DMS53 (cell line): ENCODE results near the gene SLC41A1.
A peak's percentile ranks its signal among the peaks of the same experiment; 100 is the strongest.

Source experiments
- DNase-seq: peaks from one replicate; lab custom pipeline; 2025; lab: John Stamatoyannopoulos, UW

Gene SLC41A1

GRCh38 chr1:205822397-205822796 lies 9.4 kb upstream of the SLC41A1 start:
- DNase-seq: no peak

GRCh38 chr1:205817988-205818387 lies 5.0 kb upstream of the SLC41A1 start:
- no peak for DNase-seq

GRCh38 chr1:205817364-205817763 lies 4.4 kb upstream of the SLC41A1 start:
- DNase-seq: no peak

GRCh38 chr1:205813755-205814058 lies 709 bp upstream of the SLC41A1 start:
- no peak for DNase-seq

- peak; percentile 60 for DNase-seq
These were observed 624 bp downstream of the SLC41A1 start for GRCh38 chr1:205812271-205812877.

GRCh38 chr1:205811660-205812059 lies 1.3 kb downstream of the SLC41A1 start:
- peak; percentile 25 for DNase-seq

- DNase-seq: peak; percentile 17
These were observed 2.4 kb downstream of the SLC41A1 start for GRCh38 chr1:205810448-205811157.

GRCh38 chr1:205809942-205810345 lies 3.1 kb downstream of the SLC41A1 start:
- DNase-seq: no peak

- no peak for DNase-seq
These were observed 3.5 kb downstream of the SLC41A1 start for GRCh38 chr1:205809469-205809868.

- DNase-seq: no peak
These were observed 7.8 kb downstream of the SLC41A1 start for GRCh38 chr1:205805082-205805711.

GRCh38 chr1:205804605-205805004 lies 8.4 kb downstream of the SLC41A1 start:
- no peak for DNase-seq

GRCh38 chr1:205803986-205804385 lies 9.0 kb downstream of the SLC41A1 start:
- DNase-seq: no peak

GRCh38 chr1:205802060-205802459 lies 10.9 kb downstream of the SLC41A1 start:
- DNase-seq: no peak

- DNase-seq: no peak
These were observed 11.9 kb downstream of the SLC41A1 start for GRCh38 chr1:205800981-205801703.

GRCh38 chr1:205800427-205800826 lies 12.6 kb downstream of the SLC41A1 start:
- no peak for DNase-seq

GRCh38 chr1:205798577-205798976 lies 14.4 kb downstream of the SLC41A1 start:
- DNase-seq: no peak

GRCh38 chr1:205797168-205797567 lies 15.8 kb downstream of the SLC41A1 start:
- DNase-seq: no peak

GRCh38 chr1:205794011-205794730 lies 18.8 kb downstream of the SLC41A1 start:
- DNase-seq: no peak

- DNase-seq: no peak
These were observed 19.9 kb downstream of the SLC41A1 start for GRCh38 chr1:205792961-205793673.

GRCh38 chr1:205792481-205792881 lies 20.5 kb downstream of the SLC41A1 start:
- DNase-seq: no peak

- peak; percentile 83 for DNase-seq
These were observed 21.3 kb downstream of the SLC41A1 start for GRCh38 chr1:205791568-205792180.
